SK-N-MC (cell line): Measurements from ENCODE around the gene MAZ.

Experiments
- EZH2 ChIP-seq: fragments of 200-600 bp; sonication (generic); IDR thresholded peaks from one replicate; pipeline ENCODE4 v1.6.1; 2017; ENCODE audit warnings: antibody characterized with exemption
- FOXP2 ChIP-seq: optimal IDR thresholded peaks from 2 replicates; pipeline ENCODE3; 2011; ENCODE audit warnings: mild to moderate bottlenecking, moderate library complexity; ENCODE audit not compliant: insufficient read depth; ENCODE audit errors: extremely low read length, control extremely low read depth
- POLR2AphosphoS5 ChIP-seq: IDR thresholded peaks from 2 replicates; pipeline ENCODE4 v1.6.1; 2012; ENCODE audit warnings: mild to moderate bottlenecking, low read depth, low read length, borderline replicate concordance

- TF ChIP-seq POLR2AphosphoS5 (no peak), EZH2 (no peak), FOXP2 (no peak)
Measured at GRCh38 chr16:29834079-29834478, 27.8 kb downstream of the MAZ start.
